HG03558 (cell line): Measurements from ENCODE around the gene KIF26A.

Experiments
- ATAC-seq: cut with Tn5 transposase; IDR thresholded peaks from one replicate; pipeline ENCODE4 v1.9.1; 2021; ENCODE audit warnings: moderate number of reproducible peaks; ENCODE audit not compliant: unreplicated experiment; ENCODE audit errors: extremely low read depth

Gene KIF26A

GRCh38 chr14:104111301-104112112, 26.9 kb upstream of the KIF26A start:
- no peak for ATAC-seq

- ATAC-seq = no peak
Observed at GRCh38 chr14:104112113-104112505, 26.3 kb upstream of the KIF26A start.

GRCh38 chr14:104112609-104113571, 25.5 kb upstream of the KIF26A start:
- no peak for ATAC-seq

GRCh38 chr14:104113631-104114420, 24.6 kb upstream of the KIF26A start:
- no peak for ATAC-seq

GRCh38 chr14:104114421-104115130, 23.8 kb upstream of the KIF26A start:
- ATAC-seq = no peak

GRCh38 chr14:104115131-104115600, 23.2 kb upstream of the KIF26A start:
- no peak for ATAC-seq

GRCh38 chr14:104115691-104116287, 22.6 kb upstream of the KIF26A start:
- ATAC-seq = no peak

- no peak for ATAC-seq
Observed at GRCh38 chr14:104116288-104116755, 22.1 kb upstream of the KIF26A start.

- no peak for ATAC-seq
Observed at GRCh38 chr14:104116756-104117340, 21.5 kb upstream of the KIF26A start.

GRCh38 chr14:104117341-104118005, 20.9 kb upstream of the KIF26A start:
- ATAC-seq = no peak

GRCh38 chr14:104118006-104118844, 20.2 kb upstream of the KIF26A start:
- ATAC-seq = no peak

GRCh38 chr14:104119119-104119487, 19.3 kb upstream of the KIF26A start:
- ATAC-seq = no peak

- no peak for ATAC-seq
Observed at GRCh38 chr14:104119488-104120251, 18.7 kb upstream of the KIF26A start.

GRCh38 chr14:104120281-104120741, 18.1 kb upstream of the KIF26A start:
- ATAC-seq = no peak

GRCh38 chr14:104121142-104121541, 17.2 kb upstream of the KIF26A start:
- ATAC-seq = no peak

GRCh38 chr14:104123879-104124278, 14.5 kb upstream of the KIF26A start:
- ATAC-seq = no peak

GRCh38 chr14:104125011-104125410, 13.4 kb upstream of the KIF26A start:
- ATAC-seq = no peak
